ENCODE data around the gene LIPT2. TPM values are rescaled to one million over a fixed set of nuclear protein-coding genes. Genes with fewer than 3 reads are reported as not detected.

The LIPT2 gene
- total and polyA plus RNA-seq, 10 of the 15 experiments (the other 5 are each of a cell fraction or from before 2014, with no cell fraction given) = 0.69 to 7.5 (median 3.8) TPM

DNA sequence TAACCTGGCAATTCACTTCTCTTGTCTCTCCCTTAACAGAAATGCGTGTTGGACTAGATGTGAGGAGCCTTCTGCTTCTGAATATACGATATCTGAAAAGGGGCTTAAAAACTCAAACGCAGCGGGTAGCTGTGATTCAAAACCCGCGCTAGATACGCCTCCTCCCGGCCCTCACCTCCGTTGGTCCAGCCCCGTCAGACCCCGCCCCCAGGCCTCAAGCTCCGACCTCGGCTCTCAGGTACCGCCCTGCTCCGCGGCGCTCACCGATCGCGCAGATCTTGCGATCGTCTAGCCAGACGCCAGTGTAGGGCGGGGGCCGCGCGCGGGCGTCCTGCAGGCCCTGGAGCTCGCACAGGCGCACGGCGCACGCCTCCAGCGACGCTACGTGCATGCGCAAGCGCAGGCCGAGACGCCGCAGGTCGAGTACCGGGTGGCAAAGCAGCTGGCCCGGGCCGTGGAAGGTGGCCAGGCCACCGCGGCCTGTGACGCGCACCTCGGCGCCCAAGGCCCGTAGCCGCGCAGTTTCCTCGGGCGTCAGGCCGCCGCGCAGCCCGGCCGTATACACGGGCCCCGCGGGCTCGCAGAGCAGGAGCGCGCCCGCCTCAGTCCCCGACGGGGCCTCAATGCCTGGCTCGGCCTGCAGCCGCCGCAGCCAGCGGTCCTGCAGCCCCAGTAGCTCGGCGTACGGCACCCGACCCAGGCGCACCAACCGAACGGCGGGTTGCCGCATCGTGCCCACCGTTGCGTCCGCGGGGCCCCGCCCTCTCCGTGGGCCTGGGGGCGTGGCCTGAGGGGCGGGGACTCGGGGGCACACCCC is at the start of gene LIPT2 (continued):
- TF ChIP-seq USF1 (IDR thresholded peaks at IDR 0.05; ENCODE audit: borderline replicate concordance, extremely low read length, insufficient read depth, low read depth, low read length) (no peak), RCOR1 (conservative IDR thresholded peaks at IDR 0.05; ENCODE audit: low read depth, low read length) (no peak), ZZZ3 (IDR thresholded peaks at IDR 0.05; ENCODE audit: control insufficient read depth, insufficient read length, low read depth) (no peak), GABPA (IDR thresholded peaks at IDR 0.05; ENCODE audit: low read depth) (no peak), TBL1XR1 (IDR thresholded peaks at IDR 0.05; ENCODE audit: low read depth, low read length) (no peak), YY1 (IDR thresholded peaks at IDR 0.05; ENCODE audit: low read depth, low read length) (peak; percentile 50; the same call in 1 of the 2 replicates), TCF12 (IDR thresholded peaks at IDR 0.05; ENCODE audit: low read depth, low read length) (peak; percentile 57; the same call in 1 of the 2 replicates), HCFC1 (IDR thresholded peaks at IDR 0.05; ENCODE audit: low read length) (peak; percentile 46), JUND (IDR thresholded peaks at IDR 0.05; ENCODE audit: low read depth, low read length) (no peak), SMC3 (IDR thresholded peaks at IDR 0.05; ENCODE audit: borderline replicate concordance, low read length) (no peak), RAD21 (IDR thresholded peaks at IDR 0.05; ENCODE audit: insufficient read depth, low read depth, low read length) (no peak), SMAD1 (IDR thresholded peaks at IDR 0.05; ENCODE audit: low read depth, partially characterized antibody) (no peak), JUNB (IDR thresholded peaks at IDR 0.05) (no peak), IRF3 (IDR thresholded peaks at IDR 0.05) (no peak), ZNF384 (IDR thresholded peaks at IDR 0.05; ENCODE audit: borderline replicate concordance, low read depth, low read length) (no peak), TARDBP (IDR thresholded peaks at IDR 0.05; ENCODE audit: borderline replicate concordance) (peak; percentile 51; the same call in 1 of the 2 replicates), BHLHE40 (IDR thresholded peaks at IDR 0.05; ENCODE audit: borderline replicate concordance in 1 of 2, low read depth in 2 of 2, low read length in 1 of 2) (peak in 1 of 2 experiments; percentile 82; a peak in 2 of 4 replicates), WRNIP1 (IDR thresholded peaks at IDR 0.05; ENCODE audit: borderline replicate concordance, low read depth, low read length) (no peak), CREB1 (IDR thresholded peaks at IDR 0.05; ENCODE audit: low read depth) (peak; percentile 91)
- TF ChIP-seq, protein P1, sequence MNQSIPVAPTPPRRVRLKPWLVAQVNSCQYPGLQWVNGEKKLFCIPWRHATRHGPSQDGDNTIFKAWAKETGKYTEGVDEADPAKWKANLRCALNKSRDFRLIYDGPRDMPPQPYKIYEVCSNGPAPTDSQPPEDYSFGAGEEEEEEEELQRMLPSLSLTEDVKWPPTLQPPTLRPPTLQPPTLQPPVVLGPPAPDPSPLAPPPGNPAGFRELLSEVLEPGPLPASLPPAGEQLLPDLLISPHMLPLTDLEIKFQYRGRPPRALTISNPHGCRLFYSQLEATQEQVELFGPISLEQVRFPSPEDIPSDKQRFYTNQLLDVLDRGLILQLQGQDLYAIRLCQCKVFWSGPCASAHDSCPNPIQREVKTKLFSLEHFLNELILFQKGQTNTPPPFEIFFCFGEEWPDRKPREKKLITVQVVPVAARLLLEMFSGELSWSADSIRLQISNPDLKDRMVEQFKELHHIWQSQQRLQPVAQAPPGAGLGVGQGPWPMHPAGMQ (IDR thresholded peaks at IDR 0.05; ENCODE audit: borderline replicate concordance) = no peak
- TF ChIP-seq, protein P2, sequence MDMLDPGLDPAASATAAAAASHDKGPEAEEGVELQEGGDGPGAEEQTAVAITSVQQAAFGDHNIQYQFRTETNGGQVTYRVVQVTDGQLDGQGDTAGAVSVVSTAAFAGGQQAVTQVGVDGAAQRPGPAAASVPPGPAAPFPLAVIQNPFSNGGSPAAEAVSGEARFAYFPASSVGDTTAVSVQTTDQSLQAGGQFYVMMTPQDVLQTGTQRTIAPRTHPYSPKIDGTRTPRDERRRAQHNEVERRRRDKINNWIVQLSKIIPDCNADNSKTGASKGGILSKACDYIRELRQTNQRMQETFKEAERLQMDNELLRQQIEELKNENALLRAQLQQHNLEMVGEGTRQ (IDR thresholded peaks at IDR 0.05; ENCODE audit: borderline replicate concordance, low read depth, low read length) = no peak
- TF ChIP-seq, protein P3, sequence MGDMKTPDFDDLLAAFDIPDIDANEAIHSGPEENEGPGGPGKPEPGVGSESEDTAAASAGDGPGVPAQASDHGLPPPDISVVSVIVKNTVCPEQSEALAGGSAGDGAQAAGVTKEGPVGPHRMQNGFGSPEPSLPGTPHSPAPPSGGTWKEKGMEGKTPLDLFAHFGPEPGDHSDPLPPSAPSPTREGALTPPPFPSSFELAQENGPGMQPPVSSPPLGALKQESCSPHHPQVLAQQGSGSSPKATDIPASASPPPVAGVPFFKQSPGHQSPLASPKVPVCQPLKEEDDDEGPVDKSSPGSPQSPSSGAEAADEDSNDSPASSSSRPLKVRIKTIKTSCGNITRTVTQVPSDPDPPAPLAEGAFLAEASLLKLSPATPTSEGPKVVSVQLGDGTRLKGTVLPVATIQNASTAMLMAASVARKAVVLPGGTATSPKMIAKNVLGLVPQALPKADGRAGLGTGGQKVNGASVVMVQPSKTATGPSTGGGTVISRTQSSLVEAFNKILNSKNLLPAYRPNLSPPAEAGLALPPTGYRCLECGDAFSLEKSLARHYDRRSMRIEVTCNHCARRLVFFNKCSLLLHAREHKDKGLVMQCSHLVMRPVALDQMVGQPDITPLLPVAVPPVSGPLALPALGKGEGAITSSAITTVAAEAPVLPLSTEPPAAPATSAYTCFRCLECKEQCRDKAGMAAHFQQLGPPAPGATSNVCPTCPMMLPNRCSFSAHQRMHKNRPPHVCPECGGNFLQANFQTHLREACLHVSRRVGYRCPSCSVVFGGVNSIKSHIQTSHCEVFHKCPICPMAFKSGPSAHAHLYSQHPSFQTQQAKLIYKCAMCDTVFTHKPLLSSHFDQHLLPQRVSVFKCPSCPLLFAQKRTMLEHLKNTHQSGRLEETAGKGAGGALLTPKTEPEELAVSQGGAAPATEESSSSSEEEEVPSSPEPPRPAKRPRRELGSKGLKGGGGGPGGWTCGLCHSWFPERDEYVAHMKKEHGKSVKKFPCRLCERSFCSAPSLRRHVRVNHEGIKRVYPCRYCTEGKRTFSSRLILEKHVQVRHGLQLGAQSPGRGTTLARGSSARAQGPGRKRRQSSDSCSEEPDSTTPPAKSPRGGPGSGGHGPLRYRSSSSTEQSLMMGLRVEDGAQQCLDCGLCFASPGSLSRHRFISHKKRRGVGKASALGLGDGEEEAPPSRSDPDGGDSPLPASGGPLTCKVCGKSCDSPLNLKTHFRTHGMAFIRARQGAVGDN (IDR thresholded peaks at IDR 0.05) = peak; percentile 93

Measured in GM12878 (cell line).